IPS-18a (cell line): Measurements from ENCODE around the gene NXN.
A peak's percentile ranks its signal among the peaks of the same experiment; 100 is the strongest.
"Not testable (repeated sequence)": the region's sequence is repeated elsewhere in the genome, so short reads cannot be mapped to it uniquely, and the experiment has no call there.

ENCODE experiments used
- H3K27ac ChIP-seq: one replicate; pipeline ENCODE4 v1.5.1; 2013; ENCODE audit warnings: low read length
- H3K27me3 ChIP-seq: one replicate; pipeline ENCODE4 v1.6.1; 2013; ENCODE audit warnings: mild to moderate bottlenecking, low read length; ENCODE audit not compliant: control insufficient read depth, insufficient read depth
- H3K36me3 ChIP-seq: one replicate; pipeline ENCODE4 v1.6.1; 2013; ENCODE audit warnings: low read depth, low read length; ENCODE audit not compliant: control insufficient read depth
- H3K4me1 ChIP-seq: one replicate; pipeline ENCODE4 v1.6.1; 2013; ENCODE audit warnings: low read depth, low read length; ENCODE audit not compliant: control insufficient read depth
- H3K4me3 ChIP-seq: one replicate; pipeline ENCODE4 v1.5.1; 2013; ENCODE audit warnings: low read length
- H3K9ac ChIP-seq: one replicate; pipeline ENCODE4 v1.6.1; 2013; ENCODE audit warnings: mild to moderate bottlenecking, low read length, moderate library complexity
- H3K9me3 ChIP-seq: one replicate; pipeline ENCODE4 v1.6.1; 2013; ENCODE audit warnings: low read depth, low read length; ENCODE audit not compliant: control insufficient read depth

NXN gene

GRCh38 chr17:887551-888209 lies 91.9 kb downstream of the NXN start:
- Histone ChIP-seq H3K4me1 (peaks cover 14% of the 10 kb centered on the region), H3K9me3 (no peaks in the 10 kb centered on the region), H3K27ac (no peak overlapping the region), H3K27me3 (no peaks in the 10 kb centered on the region), H3K4me3 (no peak overlapping the region), H3K9ac (no peak overlapping the region), H3K36me3 (no peaks in the 10 kb centered on the region)

DNA sequence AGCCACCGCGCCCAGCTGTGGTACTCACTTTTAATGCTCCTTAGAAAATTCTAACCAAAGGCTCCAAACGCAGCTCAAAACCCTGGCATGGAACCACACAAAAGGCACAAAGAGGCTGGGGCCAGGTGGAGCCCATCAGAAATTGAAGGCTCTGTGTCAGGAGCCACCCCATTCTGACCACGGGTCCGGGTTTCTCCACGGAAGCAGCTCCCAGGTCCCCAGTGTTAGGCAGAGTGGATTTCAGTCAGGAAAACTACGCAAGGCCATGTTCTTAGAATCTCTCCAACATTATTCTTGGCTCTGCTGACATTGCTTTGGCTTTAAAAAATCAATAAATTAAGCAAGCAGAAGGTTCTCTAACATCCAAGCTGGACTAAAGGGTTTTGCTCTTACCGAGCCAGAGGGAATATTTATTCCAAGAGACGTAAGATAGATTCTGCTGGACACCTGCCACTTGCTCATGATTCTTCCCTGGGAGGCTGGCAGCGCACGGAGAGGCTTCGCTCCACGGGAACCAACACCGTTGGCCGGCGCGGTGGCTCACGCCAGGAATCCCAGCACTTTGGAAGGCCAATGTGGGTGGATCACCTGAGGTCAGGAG lies 93.5 kb downstream of the NXN start:
- no peak overlapping the region for H3K9ac ChIP-seq
- no peak overlapping the region for H3K4me3 ChIP-seq
- no peaks in the 10 kb centered on the region for H3K36me3 ChIP-seq
- no peak overlapping the region for H3K27ac ChIP-seq
- no peaks in the 10 kb centered on the region for H3K27me3 ChIP-seq
- peaks cover 14% of the 10 kb centered on the region for H3K4me1 ChIP-seq
- no peaks in the 10 kb centered on the region for H3K9me3 ChIP-seq

GRCh38 chr17:883586-883962 lies 96.0 kb downstream of the NXN start:
- Histone ChIP-seq H3K9ac (no peak overlapping the region), H3K27me3 (no peaks in the 10 kb centered on the region), H3K4me1 (peaks cover 23% of the 10 kb centered on the region), H3K9me3 (no peaks in the 10 kb centered on the region), H3K36me3 (no peaks in the 10 kb centered on the region), H3K4me3 (no peak overlapping the region), H3K27ac (no peak overlapping the region)

DNA sequence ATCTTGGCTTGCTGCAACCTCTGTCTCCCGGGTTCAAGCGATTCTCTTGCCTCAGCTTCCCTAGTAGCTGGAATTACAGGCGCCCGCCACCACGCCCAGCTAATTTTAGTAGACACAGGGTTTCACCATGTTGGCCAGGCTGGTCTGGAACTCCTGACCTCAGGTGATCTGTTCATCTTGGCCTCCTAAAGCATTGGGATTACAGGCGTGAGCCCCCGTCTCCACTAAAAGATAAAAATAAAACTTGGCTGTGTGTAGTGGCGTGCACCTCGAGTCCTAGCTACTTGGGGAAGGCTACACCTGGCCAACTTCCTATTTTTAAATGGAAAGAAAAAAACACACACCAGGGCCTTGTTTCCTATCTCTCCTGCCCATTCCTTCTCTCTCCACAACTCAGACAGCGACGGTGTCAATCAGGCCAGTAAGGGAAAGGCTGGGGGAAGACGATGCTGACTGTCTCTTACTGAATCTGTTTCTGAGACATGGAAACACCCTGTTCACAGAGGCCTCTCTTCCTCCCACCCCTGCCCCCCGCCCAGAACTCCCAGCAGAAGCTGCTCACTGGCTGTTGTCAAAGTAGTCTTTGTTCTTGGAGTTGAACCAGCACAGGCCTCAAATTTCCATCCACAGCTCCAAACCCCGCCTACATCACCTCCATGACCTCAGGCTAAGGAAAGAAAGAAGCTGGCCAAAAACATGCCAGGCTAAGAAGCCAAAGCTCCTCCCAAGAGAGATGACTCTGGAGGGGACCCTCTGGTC lies 96.6 kb downstream of the NXN start:
- Histone ChIP-seq H3K27ac (no peak overlapping the region), H3K4me3 (no peak overlapping the region)

DNA sequence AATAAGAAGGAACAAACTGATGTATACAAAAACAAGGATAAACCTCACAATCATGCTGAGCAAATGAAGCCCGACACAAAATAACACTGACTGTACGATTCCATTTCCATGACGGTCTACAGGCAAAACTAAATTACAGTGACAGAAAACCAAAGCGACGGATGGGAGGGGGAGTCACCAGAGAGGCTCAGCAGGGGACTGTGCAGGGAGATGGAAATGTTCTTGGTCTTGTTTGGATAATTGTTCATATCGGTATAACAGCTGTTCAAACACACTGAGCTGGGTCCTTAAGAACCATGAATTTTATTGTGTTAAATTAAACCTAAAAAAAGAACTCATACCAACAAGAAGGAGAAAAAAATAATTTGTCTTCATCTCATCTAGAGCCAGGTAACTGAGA lies 97.8 kb downstream of the NXN start:
- H3K27ac ChIP-seq = no peak overlapping the region
- H3K4me1 ChIP-seq = peaks cover 23% of the 10 kb centered on the region

More for the DNA sequence above, 96.6 kb downstream of the NXN start:
- no peaks in the 10 kb centered on the region for H3K9me3 ChIP-seq
- H3K9ac ChIP-seq = no peak overlapping the region
- peaks cover 23% of the 10 kb centered on the region for H3K4me1 ChIP-seq
- no peaks in the 10 kb centered on the region for H3K27me3 ChIP-seq
- no peaks in the 10 kb centered on the region for H3K36me3 ChIP-seq

GRCh38 chr17:880443-881269 lies 98.9 kb downstream of the NXN start:
- H3K27ac ChIP-seq = no peak overlapping the region

More for the DNA sequence above, 97.8 kb downstream of the NXN start:
- Histone ChIP-seq H3K9me3 (no peaks in the 10 kb centered on the region), H3K27me3 (no peaks in the 10 kb centered on the region), H3K4me3 (no peak overlapping the region), H3K36me3 (no peaks in the 10 kb centered on the region), H3K9ac (no peak overlapping the region)

GRCh38 chr17:879546-880442 lies 99.8 kb downstream of the NXN start:
- Histone ChIP-seq H3K27ac (no peak overlapping the region), H3K9me3 (no peaks in the 10 kb centered on the region), H3K36me3 (no peaks in the 10 kb centered on the region), H3K4me1 (peaks cover 23% of the 10 kb centered on the region), H3K4me3 (no peak overlapping the region), H3K9ac (peak overlapping the region; percentile 31), H3K27me3 (no peaks in the 10 kb centered on the region)

More at GRCh38 chr17:880443-881269, 98.9 kb downstream of the NXN start:
- Histone ChIP-seq H3K4me1 (peaks cover 23% of the 10 kb centered on the region), H3K4me3 (no peak overlapping the region), H3K9ac (no peak overlapping the region), H3K36me3 (no peaks in the 10 kb centered on the region), H3K9me3 (no peaks in the 10 kb centered on the region), H3K27me3 (no peaks in the 10 kb centered on the region)

DNA sequence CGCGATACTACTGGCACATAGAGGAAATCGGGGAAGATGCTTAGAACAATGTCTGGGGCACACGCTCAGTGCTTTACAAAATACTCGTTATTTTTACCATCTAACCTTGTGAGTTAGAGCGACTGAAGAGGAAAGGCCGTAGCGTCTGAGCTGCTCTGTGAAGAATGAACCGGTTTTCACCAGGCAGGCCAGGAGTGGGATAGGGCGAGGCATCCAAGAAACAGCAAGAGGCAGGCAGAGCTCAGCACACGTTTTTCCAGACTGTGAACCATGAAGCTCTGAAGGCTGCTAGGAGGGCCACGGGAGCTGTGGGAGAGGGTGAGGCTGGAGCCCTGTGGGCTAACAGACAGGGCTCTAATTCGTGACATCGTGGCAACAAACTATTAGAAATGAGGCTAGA lies 101.9 kb downstream of the NXN start:
- no peaks in the 10 kb centered on the region for H3K36me3 ChIP-seq
- no peak overlapping the region for H3K27ac ChIP-seq
- no peaks in the 10 kb centered on the region for H3K9me3 ChIP-seq
- H3K4me1 ChIP-seq = peaks cover 14% of the 10 kb centered on the region
- H3K9ac ChIP-seq = no peak overlapping the region
- no peak overlapping the region for H3K4me3 ChIP-seq
- H3K27me3 ChIP-seq = no peaks in the 10 kb centered on the region

DNA sequence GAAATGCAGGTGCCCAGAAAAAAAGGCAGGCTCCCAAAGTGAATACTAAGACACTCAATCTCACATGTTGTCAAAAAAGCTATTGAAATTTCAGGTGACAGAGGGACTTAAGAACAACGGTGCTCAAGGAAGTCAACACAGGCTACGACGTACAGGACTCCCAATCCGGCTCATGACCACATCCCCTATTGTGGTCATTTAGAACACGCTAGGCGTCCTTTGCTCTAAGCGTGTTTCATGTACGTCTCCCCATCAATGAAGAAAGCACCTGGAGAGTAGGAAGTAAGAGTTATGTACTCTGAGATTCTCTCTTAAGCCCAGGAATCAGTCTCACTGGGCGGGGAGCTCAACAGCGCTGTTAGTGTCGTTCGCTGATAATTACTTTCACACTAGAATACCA lies 103.3 kb downstream of the NXN start:
- Histone ChIP-seq H3K9ac (no peak overlapping the region), H3K4me3 (no peak overlapping the region), H3K36me3 (no peaks in the 10 kb centered on the region), H3K27me3 (no peaks in the 10 kb centered on the region), H3K27ac (no peak overlapping the region), H3K4me1 (peaks cover 14% of the 10 kb centered on the region), H3K9me3 (no peaks in the 10 kb centered on the region)

DNA sequence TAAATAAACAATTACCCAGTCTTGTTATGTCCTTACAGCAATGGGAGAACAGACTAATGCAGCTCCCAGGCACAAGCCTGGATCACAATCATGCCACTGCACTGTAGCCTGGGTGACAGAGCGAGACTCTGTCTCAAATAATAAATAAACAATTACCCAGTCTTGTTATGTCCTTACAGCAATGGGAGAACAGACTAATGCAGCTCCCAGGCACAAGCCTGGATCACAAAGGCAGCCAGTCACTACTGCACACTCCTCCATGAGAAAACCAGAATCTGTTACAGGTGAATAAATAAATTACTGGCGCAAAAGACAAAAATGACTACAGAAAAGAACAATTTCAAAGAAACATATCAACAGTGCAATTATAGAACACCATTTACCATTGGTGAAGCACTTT lies 105.0 kb downstream of the NXN start:
- not testable (repeated sequence) for H3K9me3 ChIP-seq, H3K9ac ChIP-seq, H3K4me3 ChIP-seq, H3K36me3 ChIP-seq, H3K27me3 ChIP-seq, H3K27ac ChIP-seq, H3K4me1 ChIP-seq
